Activated CD8-positive, alpha-beta memory T cell treated with anti-CD3 and anti-CD28 coated beads, Interleukin-2, amount 50 U/mL, for 48 hours (primary cell): ENCODE measurements around the gene UBE2D1.
"Not testable (repeated sequence)": the region's sequence is repeated elsewhere in the genome, so short reads cannot be mapped to it uniquely, and the experiment has no call there.

Experiments
- DNase-seq: peaks from one replicate; pipeline ENCODE4 v3.0.0-alpha.2; 2020

UBE2D1 gene

GRCh38 chr10:58384999-58385783 is 50.4 kb downstream of the UBE2D1 start, which contains the start of gene TFAM:
TFAM (plus strand) TSS chr10:58385410; CDS start chr10:58385548, 138 bp downstream.
- peak; percentile 98 for DNase-seq

- peak; percentile 60 for DNase-seq
These were observed 50.9 kb downstream of the UBE2D1 start for GRCh38 chr10:58385784-58386112.

- no peak for DNase-seq
These were observed 54.2 kb downstream of the UBE2D1 start for GRCh38 chr10:58389024-58389423.

- DNase-seq = no peak
These were observed 58.5 kb downstream of the UBE2D1 start for GRCh38 chr10:58393317-58393716.

- DNase-seq = no peak
These were observed 59.7 kb downstream of the UBE2D1 start for GRCh38 chr10:58394471-58394870.

- no peak for DNase-seq
These were observed 61.3 kb downstream of the UBE2D1 start for GRCh38 chr10:58396057-58396456.

- DNase-seq = no peak
These were observed 63.0 kb downstream of the UBE2D1 start for GRCh38 chr10:58397830-58398229.

GRCh38 chr10:58399410-58399809 is 64.6 kb downstream of the UBE2D1 start:
- no peak for DNase-seq

GRCh38 chr10:58400609-58401008 is 65.8 kb downstream of the UBE2D1 start:
- DNase-seq = no peak

- no peak for DNase-seq
These were observed 69.2 kb downstream of the UBE2D1 start for GRCh38 chr10:58404001-58404400.

GRCh38 chr10:58409956-58410610 is 75.3 kb downstream of the UBE2D1 start:
- no peak for DNase-seq

GRCh38 chr10:58412502-58412961 is 77.7 kb downstream of the UBE2D1 start:
- no peak for DNase-seq

- DNase-seq = no peak
These were observed 79.7 kb downstream of the UBE2D1 start for GRCh38 chr10:58414270-58415041.

GRCh38 chr10:58415757-58416156 is 81.0 kb downstream of the UBE2D1 start:
- no peak for DNase-seq

GRCh38 chr10:58417902-58418301 is 83.1 kb downstream of the UBE2D1 start:
- not testable (repeated sequence) for DNase-seq
